CD4-positive, alpha-beta T cell (primary cell): Measurements from ENCODE around the gene MRPL52. TPM values are rescaled to one million over a fixed set of nuclear protein-coding genes. Genes with fewer than 3 reads are reported as not detected.
"Not testable (repeated sequence)": the region's sequence is repeated elsewhere in the genome, so short reads cannot be mapped to it uniquely, and the experiment has no call there.

Experiments
- ATAC-seq: fragments of 200-7000 bp; cut with Tn5 transposase; one replicate; pipeline ENCODE4 v1.10.0; 2022; ENCODE audit warnings: mild to moderate bottlenecking; ENCODE audit not compliant: poor library complexity
- CTCF ChIA-PET: fragments of 350-600 bp; sonication (Branson Sonifier 250); formaldehyde crosslinking; loops from one replicate; lab custom pipeline; 2021; ENCODE audit warnings: antibody characterized with exemption, inconsistent platforms; lab: Charles Lee
- POLR2A ChIA-PET: fragments of 350-600 bp; sonication (Branson Sonifier 250); formaldehyde crosslinking; loops from one replicate; lab custom pipeline; 2021; ENCODE audit warnings: antibody characterized with exemption, inconsistent platforms; lab: Charles Lee
- DNase-seq, 14 experiments: peaks; one replicate each; pipeline ENCODE4 v3.0.0-alpha.2; 2013 to 2020; ENCODE audit warnings: mixed read lengths in 2 of 14
- H3K27ac ChIP-seq, 2 donors: one replicate each; pipeline versions ENCODE4 v1.5.1 to v1.7.0; 2013; ENCODE audit warnings: low read length in 2 of 2, low read depth in 1 of 2, mild to moderate bottlenecking in 1 of 2
- H3K27me3 ChIP-seq, 2 experiments: 1 replicate in 1 of 2; 2 replicates in 1 of 2; pipeline versions ENCODE4 v1.6.1 to v1.7.0; 2013; ENCODE audit warnings: low read length in 2 of 2, control low read depth in 1 of 2, mild to moderate bottlenecking in 1 of 2, moderate library complexity in 1 of 2; ENCODE audit not compliant: insufficient read depth in 2 of 2, control insufficient read depth in 1 of 2
- H3K36me3 ChIP-seq: one replicate; pipeline ENCODE4 v1.6.1; 2013; ENCODE audit warnings: low read length, control low read depth; ENCODE audit not compliant: insufficient read depth
- H3K4me1 ChIP-seq: one replicate; pipeline ENCODE4 v1.6.1; 2013; ENCODE audit warnings: low read length, control low read depth; ENCODE audit not compliant: insufficient read depth
- H3K4me3 ChIP-seq: one replicate; pipeline ENCODE4 v1.5.1; 2013; ENCODE audit warnings: mild to moderate bottlenecking, low read length, moderate library complexity
- H3K9me3 ChIP-seq, 2 experiments: 1 replicate in 1 of 2; 2 replicates in 1 of 2; pipeline versions ENCODE4 v1.6.1 to v1.7.0; 2013; ENCODE audit warnings: low read length in 2 of 2, mild to moderate bottlenecking in 2 of 2, control low read depth in 1 of 2, moderate library complexity in 1 of 2; ENCODE audit not compliant: control insufficient read depth in 1 of 2, insufficient read depth in 1 of 2
- H3K27ac Mint-ChIP-seq: one replicate; pipeline ENCODE4 v1.8.0; 2020; ENCODE audit warnings: mixed read lengths
- H3K27me3 Mint-ChIP-seq: one replicate; pipeline ENCODE4 v1.8.0; 2021; ENCODE audit warnings: mixed read lengths
- H3K36me3 Mint-ChIP-seq: one replicate; pipeline ENCODE4 v1.8.0; 2021; ENCODE audit warnings: low read depth, mixed read lengths
- H3K4me1 Mint-ChIP-seq: one replicate; pipeline ENCODE4 v1.8.0; 2021; ENCODE audit warnings: low read depth, mixed read lengths
- H3K4me3 Mint-ChIP-seq: one replicate; pipeline ENCODE4 v1.8.0; 2020; ENCODE audit warnings: mild to moderate bottlenecking, mixed read lengths
- H3K9me3 Mint-ChIP-seq: one replicate; pipeline ENCODE4 v1.8.0; 2020; ENCODE audit warnings: mixed read lengths
- intact Hi-C, 2 experiments: fragments of 100-400 bp; cut with DNase I in 1 of 2; cut with micrococcal nuclease in 1 of 2; formaldehyde crosslinking; loops; one replicate each; pipeline versions ENCODE4 v1.15.1 to v1.9.0; 2023 to 2025; cut with DNase I, micrococcal nuclease
- total RNA-seq, 174 experiments: library from RNA in 2 of 174; stranded (reverse) in 2 of 174; gene quantifications; one replicate each; pipeline ENCODE4 v1.2.3 and lab custom pipeline; 2021 to 2026
- TF ChIP-seq, protein P1 (sequence below): fragments of 200-600 bp; IDR thresholded peaks from one replicate; pipeline ENCODE4 v1.8.0; 2022; ENCODE audit warnings: antibody characterized with exemption, mild to moderate bottlenecking

MRPL52 gene
- total RNA-seq, 2 experiments from 2014 or later: 27.6 to 29.4 TPM

DNA sequence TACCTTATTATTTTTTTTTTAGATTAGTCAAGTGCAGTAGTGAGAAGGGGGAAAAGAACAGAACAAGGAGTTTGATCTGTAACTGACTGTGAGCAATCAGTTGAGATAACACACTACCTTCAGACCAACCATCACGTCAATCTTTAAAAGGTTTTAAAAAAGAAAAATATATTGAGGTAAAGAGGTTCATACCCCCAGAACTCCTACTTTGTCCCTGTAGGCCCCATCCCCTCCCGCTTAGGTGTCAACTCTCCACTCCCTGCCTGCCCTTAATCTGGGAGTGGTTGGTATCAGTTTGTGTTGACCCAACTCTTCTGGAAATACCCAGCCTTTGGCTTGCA is 22.9 kb downstream of the MRPL52 start:
- POLR2A ChIA-PET: interaction anchor here (1.3 to 4.3 kb wide), 5 partner anchors 15 to 296 kb away, joined by 4 to 23 read pairs (median 11); partner anchors contain the start of gene RBM23
- H3K4me1 ChIP-seq: peaks cover 16% of the 10 kb centered on the region
- CTCF ChIA-PET: interaction anchor here (0.6 to 6.7 kb wide), 23 partner anchors 10 to 302 kb away, joined by 3 to 67 read pairs (median 4); partner anchors contain the start of genes LRP10, MRPL52 and OXA1L
- H3K4me3 ChIP-seq: no peak overlapping the region
- no peak for DNase-seq
- H3K27me3 Mint-ChIP-seq: peaks cover 11% of the 10 kb centered on the region
- no peak overlapping the region for H3K27ac Mint-ChIP-seq
- no peaks in the 10 kb centered on the region for H3K27me3 ChIP-seq
- no peaks in the 10 kb centered on the region for H3K36me3 Mint-ChIP-seq
- no peaks in the 10 kb centered on the region for H3K36me3 ChIP-seq
- intact Hi-C loops: loop anchor here (5.0 to 10.0 kb wide), 2 partner anchors 195 to 988 kb away; no protein-coding TSS in a partner anchor
- H3K9me3 Mint-ChIP-seq: no peaks in the 10 kb centered on the region
- TF ChIP-seq, protein P1, sequence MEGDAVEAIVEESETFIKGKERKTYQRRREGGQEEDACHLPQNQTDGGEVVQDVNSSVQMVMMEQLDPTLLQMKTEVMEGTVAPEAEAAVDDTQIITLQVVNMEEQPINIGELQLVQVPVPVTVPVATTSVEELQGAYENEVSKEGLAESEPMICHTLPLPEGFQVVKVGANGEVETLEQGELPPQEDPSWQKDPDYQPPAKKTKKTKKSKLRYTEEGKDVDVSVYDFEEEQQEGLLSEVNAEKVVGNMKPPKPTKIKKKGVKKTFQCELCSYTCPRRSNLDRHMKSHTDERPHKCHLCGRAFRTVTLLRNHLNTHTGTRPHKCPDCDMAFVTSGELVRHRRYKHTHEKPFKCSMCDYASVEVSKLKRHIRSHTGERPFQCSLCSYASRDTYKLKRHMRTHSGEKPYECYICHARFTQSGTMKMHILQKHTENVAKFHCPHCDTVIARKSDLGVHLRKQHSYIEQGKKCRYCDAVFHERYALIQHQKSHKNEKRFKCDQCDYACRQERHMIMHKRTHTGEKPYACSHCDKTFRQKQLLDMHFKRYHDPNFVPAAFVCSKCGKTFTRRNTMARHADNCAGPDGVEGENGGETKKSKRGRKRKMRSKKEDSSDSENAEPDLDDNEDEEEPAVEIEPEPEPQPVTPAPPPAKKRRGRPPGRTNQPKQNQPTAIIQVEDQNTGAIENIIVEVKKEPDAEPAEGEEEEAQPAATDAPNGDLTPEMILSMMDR: no peak
- ATAC-seq: no peak
- no peak overlapping the region for H3K27ac ChIP-seq
- no peak overlapping the region for H3K4me3 Mint-ChIP-seq
- H3K4me1 Mint-ChIP-seq: peaks cover 23% of the 10 kb centered on the region
- no peaks in the 10 kb centered on the region for H3K9me3 ChIP-seq

DNA sequence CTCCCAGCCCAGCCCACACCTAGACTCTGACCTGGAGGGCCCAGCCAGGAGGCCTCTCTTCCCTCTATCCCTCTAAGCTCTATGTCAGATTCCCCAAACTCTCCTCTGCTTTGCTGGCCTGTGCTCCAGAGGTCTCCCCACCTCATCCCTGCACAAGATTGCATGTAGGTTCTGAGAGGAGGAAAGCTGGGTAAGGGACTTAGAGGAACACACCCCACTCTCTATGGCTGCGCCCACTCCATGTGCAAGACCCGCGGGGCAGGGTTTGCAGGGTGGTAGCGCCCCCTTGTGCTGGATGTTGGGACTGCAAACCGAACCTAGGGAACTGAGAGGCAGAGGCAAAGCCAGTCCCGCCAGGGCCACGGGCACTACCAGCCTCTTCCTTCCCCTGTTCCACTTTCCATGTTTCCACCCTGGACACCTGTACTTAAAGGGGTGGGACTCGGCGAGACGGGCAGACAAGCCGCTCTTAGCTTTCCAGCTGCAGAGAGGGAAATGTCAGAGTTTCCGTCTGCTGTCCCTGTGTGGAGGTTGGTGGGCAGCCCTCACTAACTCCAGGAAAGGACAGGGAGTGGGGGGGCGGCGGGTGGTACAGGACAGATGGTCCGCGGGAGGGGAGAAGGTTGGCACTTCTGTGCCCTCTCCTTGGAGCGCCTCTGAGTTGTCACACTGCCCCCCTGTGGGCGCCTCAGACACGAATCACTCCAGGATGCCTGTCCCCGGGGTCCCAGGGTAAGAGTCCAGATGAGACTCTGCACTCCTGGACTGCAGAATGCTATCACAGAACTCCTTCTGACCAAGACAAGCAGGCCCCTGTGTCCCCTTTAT is 23.5 kb downstream of the MRPL52 start:
- peaks cover 5% of the 10 kb centered on the region for H3K27me3 Mint-ChIP-seq
- no peaks in the 10 kb centered on the region for H3K27me3 ChIP-seq
- CTCF ChIA-PET: interaction anchor here (0.6 to 6.7 kb wide), 26 partner anchors 10 to 302 kb away, joined by 3 to 67 read pairs (median 4); partner anchors contain the start of genes LRP10, MRPL52 and OXA1L
- peaks cover 18% of the 10 kb centered on the region for H3K4me1 ChIP-seq
- peaks cover 27% of the 10 kb centered on the region for H3K4me1 Mint-ChIP-seq
- no peaks in the 10 kb centered on the region for H3K9me3 Mint-ChIP-seq
- H3K4me3 ChIP-seq: peak overlapping the region; percentile 69
- no peaks in the 10 kb centered on the region for H3K36me3 ChIP-seq
- H3K36me3 Mint-ChIP-seq: no peaks in the 10 kb centered on the region
- peak overlapping the region; percentile 83 for H3K4me3 Mint-ChIP-seq
- intact Hi-C loops: loop anchor here (1.0 to 10.0 kb wide), 7 partner anchors 30 to 988 kb away; no protein-coding TSS in a partner anchor
- ATAC-seq (peak; percentile 91), DNase-seq (peak; percentile 81 to 96 (median 90))
- H3K27ac Mint-ChIP-seq: peak overlapping the region; percentile 61
- POLR2A ChIA-PET: interaction anchor here (1.3 to 4.3 kb wide), 6 partner anchors 15 to 296 kb away, joined by 4 to 23 read pairs (median 12); partner anchors contain the start of genes LRP10 and RBM23
- no peaks in the 10 kb centered on the region for H3K9me3 ChIP-seq
- no peak overlapping the region for H3K27ac ChIP-seq
- TF ChIP-seq, protein P1: peak; percentile 99

DNA sequence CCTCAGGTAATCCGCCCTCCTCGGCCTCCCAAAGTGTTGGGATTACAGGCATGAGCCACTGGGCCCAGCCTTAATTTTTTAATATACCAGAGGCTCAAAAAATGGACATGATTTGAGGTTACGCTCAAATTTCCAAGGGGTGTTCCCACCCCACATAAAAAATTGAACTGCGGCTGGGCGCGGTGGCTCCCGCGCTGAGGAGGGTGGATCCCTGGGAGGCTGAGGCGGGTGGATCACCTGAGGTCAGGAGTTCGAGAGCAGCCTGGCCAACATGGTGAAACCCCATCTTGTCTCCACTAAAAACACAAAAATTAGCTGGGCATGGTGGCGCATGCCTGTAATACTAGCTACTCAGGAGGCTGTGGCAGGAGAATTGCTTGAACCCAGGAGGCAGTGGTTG is 24.6 kb downstream of the MRPL52 start:
- peaks cover 29% of the 10 kb centered on the region for H3K4me1 ChIP-seq
- H3K9me3 Mint-ChIP-seq, H3K27ac ChIP-seq, H3K27ac Mint-ChIP-seq, H3K27me3 Mint-ChIP-seq, ATAC-seq, H3K4me3 ChIP-seq, H3K36me3 Mint-ChIP-seq, H3K36me3 ChIP-seq, H3K27me3 ChIP-seq, H3K4me3 Mint-ChIP-seq, H3K9me3 ChIP-seq, DNase-seq: not testable (repeated sequence)
- intact Hi-C loops: loop anchor here (2.0 to 10.0 kb wide), 3 partner anchors 17 to 989 kb away; partner anchors contain the start of gene LRP10 (in 1 of the 2)
- ChIA-PET CTCF (interaction anchor here (1.2 to 6.7 kb wide), 7 partner anchors 8 to 283 kb away, joined by 3 to 67 read pairs (median 11); partner anchors contain the start of gene MRPL52), POLR2A (interaction anchor here (3.1 to 4.3 kb wide), 2 partner anchors 17 to 283 kb away, joined by 12 to 23 read pairs; partner anchors contain the start of gene LRP10)
- H3K4me1 Mint-ChIP-seq: peaks cover 36% of the 10 kb centered on the region
